GM12873 (cell line): ENCODE results near the gene NLRP6.

ENCODE experiments used
- TF ChIP-seq, protein P1 (sequence below): IDR thresholded peaks from 2 replicates; pipeline ENCODE4 v1.5.1; 2012; ENCODE audit warnings: low read depth, mild to moderate bottlenecking, moderate library complexity, low read length, control low read depth; ENCODE audit not compliant: insufficient read depth; ENCODE audit errors: missing control alignments

NLRP6 gene

DNA sequence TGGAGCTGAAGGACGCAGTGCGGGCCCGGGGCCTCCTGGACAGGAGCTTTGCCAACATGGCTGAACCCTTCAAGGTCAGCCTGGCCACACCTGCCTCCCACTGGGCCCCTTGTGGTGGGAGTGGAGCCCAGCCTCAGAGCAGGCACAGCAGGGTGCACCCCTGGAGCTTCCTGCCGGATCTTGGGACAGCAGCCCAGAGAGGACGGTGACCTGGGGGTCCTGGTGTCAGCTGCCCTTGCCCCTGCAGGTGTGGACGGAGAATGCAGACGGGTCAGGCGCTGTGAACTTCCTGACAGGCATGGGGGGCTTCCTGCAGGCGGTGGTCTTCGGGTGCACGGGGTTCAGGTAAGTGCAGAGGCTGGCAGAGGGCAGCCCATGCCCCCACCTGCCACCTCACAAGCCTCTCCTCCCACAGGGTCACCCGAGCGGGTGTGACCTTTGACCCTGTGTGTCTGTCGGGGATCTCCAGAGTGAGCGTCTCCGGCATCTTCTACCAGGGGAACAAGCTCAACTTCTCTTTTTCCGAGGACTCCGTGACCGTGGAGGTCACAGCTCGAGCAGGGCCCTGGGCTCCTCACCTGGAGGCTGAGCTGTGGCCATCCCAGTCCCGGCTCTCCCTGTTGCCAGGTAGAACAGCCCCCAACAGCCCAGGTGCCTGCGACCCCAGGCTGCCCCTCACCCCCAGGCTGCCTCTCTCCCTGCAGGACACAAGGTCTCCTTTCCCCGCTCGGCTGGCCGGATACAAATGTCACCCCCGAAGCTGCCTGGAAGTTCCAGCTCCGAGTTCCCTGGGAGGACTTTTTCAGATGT, 15.8 kb downstream of the NLRP6 start:
- TF ChIP-seq, protein P1, sequence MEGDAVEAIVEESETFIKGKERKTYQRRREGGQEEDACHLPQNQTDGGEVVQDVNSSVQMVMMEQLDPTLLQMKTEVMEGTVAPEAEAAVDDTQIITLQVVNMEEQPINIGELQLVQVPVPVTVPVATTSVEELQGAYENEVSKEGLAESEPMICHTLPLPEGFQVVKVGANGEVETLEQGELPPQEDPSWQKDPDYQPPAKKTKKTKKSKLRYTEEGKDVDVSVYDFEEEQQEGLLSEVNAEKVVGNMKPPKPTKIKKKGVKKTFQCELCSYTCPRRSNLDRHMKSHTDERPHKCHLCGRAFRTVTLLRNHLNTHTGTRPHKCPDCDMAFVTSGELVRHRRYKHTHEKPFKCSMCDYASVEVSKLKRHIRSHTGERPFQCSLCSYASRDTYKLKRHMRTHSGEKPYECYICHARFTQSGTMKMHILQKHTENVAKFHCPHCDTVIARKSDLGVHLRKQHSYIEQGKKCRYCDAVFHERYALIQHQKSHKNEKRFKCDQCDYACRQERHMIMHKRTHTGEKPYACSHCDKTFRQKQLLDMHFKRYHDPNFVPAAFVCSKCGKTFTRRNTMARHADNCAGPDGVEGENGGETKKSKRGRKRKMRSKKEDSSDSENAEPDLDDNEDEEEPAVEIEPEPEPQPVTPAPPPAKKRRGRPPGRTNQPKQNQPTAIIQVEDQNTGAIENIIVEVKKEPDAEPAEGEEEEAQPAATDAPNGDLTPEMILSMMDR = no peak

DNA sequence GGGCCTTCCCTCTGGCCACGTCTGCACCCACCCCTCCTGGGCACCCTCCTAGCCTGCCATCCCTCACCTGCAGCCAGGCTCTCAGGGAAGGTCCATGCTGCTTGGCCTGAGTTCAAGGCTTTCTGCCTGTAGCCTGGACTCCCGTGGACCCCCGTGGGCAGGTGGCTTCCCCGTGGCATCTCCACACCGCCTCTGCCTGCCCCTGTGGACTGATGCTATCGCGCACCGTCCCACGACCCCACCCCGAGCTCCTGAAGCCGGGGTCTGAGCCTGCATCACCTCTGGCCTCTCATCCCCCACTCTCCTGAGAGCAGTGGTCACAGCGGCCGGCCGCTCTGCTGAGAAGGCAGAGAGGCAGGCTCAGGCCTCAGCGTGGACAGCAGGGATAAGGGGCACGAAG, 16.6 kb downstream of the NLRP6 start:
- TF ChIP-seq, protein P1 = no peak

DNA sequence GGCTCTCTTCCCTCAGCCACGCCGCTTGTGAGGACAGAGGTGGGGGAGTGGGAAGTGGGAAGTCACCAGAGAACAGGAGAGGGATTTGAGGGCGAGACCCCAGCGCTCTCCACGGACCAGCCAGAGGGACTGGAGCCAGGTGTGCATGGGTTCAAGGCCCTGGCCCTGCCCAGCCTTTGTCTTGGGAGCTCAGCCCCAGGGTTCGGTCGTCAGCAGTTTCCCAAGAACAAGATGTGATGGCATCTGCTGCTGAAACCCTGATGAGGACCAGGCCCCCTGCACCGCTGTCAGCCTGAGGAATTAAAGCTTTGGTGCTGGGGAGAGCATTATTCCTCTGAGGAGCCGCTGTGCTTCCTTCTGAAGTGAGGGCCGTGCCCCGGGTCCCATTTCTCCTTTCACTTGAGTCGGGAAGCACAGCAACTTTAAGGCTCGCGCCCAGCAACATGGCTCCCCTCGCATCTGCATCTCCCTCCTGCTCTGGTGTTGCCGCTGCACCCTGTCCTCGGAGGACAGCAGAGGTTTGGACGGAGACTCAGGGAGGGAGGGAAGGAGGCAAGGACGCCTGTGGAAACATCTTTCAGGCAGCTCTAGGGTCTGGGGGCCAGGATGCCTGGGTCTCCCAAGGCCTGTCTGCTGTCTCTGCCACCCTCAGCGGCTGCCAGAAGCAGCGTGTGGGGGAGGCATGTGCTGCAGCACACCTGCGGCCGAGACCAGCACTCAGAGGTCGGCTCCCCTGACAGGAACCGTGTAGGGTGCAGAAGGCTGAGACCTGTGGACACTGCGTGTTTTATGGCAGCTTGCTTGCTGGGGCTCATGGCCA, 17.4 kb downstream of the NLRP6 start:
- TF ChIP-seq, protein P1 = no peak

DNA sequence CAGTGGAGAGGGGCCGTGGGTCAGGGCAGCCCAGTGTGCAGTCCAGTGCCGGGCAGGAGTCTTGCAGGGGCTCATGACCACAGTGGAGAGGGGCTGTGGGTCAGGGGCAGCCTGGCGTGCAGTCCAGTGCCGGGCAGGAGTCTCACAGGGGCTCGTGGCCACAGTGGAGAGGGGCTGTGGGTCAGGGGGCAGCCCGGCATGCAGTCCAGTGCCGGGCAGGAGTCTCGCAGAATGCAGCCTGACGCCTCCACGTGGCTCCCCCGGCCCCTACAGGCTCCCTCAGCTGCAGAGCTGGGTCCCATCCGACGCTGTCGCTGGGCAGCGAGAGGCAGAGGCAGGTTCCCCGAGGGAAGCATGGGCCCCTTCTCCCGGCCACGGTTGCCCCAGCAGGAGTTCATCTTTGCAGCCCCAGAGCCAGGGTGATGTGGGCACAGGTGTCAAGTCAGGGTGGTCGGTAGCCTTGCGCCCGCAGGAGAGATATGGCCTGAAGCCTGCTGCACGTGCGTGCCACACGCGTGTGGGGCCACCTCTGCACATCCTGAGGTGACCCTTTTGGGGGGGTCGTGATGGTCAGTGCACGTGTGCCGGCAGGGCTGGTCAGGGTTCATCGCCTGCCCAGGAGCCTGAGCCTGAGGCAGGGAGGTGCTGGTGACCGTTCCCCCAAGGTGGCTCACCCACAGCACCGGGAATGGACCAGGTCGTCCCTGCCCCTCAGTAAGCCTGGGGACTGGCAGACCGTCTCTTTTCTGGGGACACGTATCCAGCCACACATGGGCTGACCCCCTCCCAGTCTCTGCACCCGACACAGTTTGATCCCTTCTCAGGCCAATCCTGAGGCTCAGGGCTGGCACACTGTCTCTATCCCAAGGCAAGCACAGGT, 18.2 kb downstream of the NLRP6 start:
- TF ChIP-seq, protein P1 = no peak

DNA sequence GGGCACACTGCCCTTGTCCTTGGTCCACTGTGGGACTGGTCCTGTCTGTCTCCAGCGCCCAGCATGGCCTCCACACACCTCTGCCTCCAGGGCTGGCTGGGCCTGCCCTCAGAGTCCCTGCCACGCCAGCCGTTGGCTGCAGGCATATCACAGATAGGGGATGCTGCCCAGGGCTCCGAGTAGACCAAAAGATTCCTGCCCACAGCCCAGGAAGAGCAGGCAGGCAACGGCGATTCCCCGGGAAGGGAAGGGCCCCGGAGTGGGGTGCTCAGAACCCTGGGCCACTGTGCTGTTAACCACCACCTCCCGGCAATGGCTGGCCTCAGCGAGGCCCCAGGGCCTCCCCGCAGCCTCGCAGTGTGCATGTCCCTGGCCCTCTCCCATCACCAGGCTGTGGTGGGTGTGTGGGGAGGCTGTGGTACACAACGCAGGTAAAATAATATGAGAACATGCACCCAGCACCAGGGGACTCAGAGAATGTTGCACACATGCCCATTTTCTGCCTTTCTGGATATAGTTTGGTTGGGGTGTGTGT, 18.9 kb downstream of the NLRP6 start:
- TF ChIP-seq, protein P1 = no peak

DNA sequence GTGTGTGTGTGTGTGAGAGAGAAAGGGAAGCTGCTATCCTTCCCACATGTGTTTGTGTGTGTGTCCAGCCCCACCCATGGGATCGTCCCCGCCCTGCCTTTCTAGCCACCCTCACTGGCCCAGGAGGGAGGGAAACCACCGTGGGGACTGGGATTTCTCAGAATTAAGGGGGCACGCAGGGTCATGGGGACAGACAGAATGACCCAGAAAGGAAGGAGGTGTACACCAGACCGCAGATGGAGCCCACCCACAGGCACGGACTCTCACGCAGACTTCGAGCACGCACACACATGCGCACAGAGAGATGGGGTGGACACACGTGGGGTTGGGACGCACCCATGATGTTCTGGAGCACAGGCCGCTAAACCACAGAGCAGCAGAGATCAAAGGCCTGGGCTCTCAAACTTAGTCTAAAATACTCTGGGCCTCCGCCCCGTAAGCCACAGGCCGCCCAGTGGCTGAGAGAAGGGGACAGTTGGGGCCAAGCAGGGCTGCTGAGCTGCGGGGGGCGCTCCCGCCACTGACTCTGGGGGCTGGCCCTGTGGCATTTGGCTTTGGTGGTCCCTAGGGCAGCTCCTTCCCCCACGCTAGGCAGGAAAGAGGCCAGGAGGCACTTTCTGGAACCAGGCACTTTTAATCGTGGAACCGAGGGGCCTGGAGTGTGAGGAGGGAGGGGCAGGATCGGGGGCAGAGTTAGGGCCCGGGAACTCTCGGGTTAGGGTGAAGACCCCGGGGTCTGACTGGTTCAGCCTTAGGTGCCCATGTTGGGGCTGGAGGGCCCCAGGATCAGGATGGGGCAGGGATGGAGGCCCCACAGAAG, 19.6 kb downstream of the NLRP6 start:
- TF ChIP-seq, protein P1 = no peak
